Ascending aorta (tissue), 2 donors: ENCODE results near the gene SREK1IP1. TPM values are rescaled to one million over a fixed set of nuclear protein-coding genes. Genes with fewer than 3 reads are reported as not detected.

Source experiments
- DNase-seq, 2 donors: peaks; one replicate each; pipeline ENCODE4 v3.0.0-alpha.2; 2019; ENCODE audit warnings: low spot score in 2 of 2
- H3K27ac ChIP-seq, 2 donors: fragments of 200-600 bp; sonication (generic); one replicate each; pipeline ENCODE4 v1.5.1; 2016 to 2017; ENCODE audit warnings: mild to moderate bottlenecking in 1 of 2
- H3K27me3 ChIP-seq: fragments of 200-600 bp; sonication (generic); one replicate; pipeline ENCODE4 v1.5.1; 2017
- H3K36me3 ChIP-seq, 2 donors: fragments of 200-600 bp; sonication (generic); one replicate each; pipeline ENCODE4 v1.5.1; 2016
- H3K4me1 ChIP-seq, 2 donors: fragments of 200-600 bp; sonication (generic); one replicate each; pipeline ENCODE4 v1.5.1; 2016 to 2017; ENCODE audit warnings: mild to moderate bottlenecking in 1 of 2
- H3K4me3 ChIP-seq, 2 donors: fragments of 200-600 bp; sonication (generic); one replicate each; pipeline ENCODE4 v1.5.1; 2016 to 2017; ENCODE audit warnings: mild to moderate bottlenecking in 1 of 2
- H3K9me3 ChIP-seq, 2 donors: fragments of 200-600 bp; sonication (generic); one replicate each; pipeline ENCODE4 v1.5.1; 2016
- CTCF ChIP-seq, 3 experiments: fragments of 200-600 bp in 2 of 3; fragments of 450-650 bp in 1 of 3; sonication (generic) in 2 of 3; IDR thresholded peaks; one replicate each; pipeline ENCODE4 v1.5.1; 2016 to 2019; ENCODE audit warnings: antibody characterized with exemption in 3 of 3, mild to moderate bottlenecking in 1 of 3, moderate library complexity in 1 of 3
- intact Hi-C: fragments of 100-400 bp; cut with DNase I; formaldehyde crosslinking; loops from one replicate; pipeline ENCODE4 v1.15.1; 2023
- total RNA-seq: library from RNA; depleted of rRNA; stranded (reverse); fragments of >200 nt; gene quantifications from one replicate; pipeline ENCODE4 v1.1.0, GENCODE V29; 2016

Gene SREK1IP1
- total RNA-seq, result 7.9 TPM

GRCh38 chr5:64768358-64769312 lies at the start of gene SREK1IP1, which contains the start of gene CWC27:
Gene SREK1IP1, minus strand, starts transcription at chr5:64768691. Its CDS starts 174 bp downstream, at chr5:64768517.
Gene CWC27, plus strand, starts transcription at chr5:64768930. Its CDS starts 217 bp downstream, at chr5:64769147.
- intact Hi-C loops, result loop anchor here (10.0 kb wide), 1 partner anchor 264 kb away; the partner anchor contains the start of gene RGS7BP
- Histone ChIP-seq H3K27me3 (no peaks in the 10 kb centered on the region), H3K4me1 (peaks cover 7 to 27% of the 10 kb centered on the region in 2 donors), H3K27ac (peak within 1 kb of the TSS; percentile 75 to 85), H3K4me3 (peak within 1 kb of the TSS; percentile 63 to 84), H3K9me3 (no peaks in the 10 kb centered on the region), H3K36me3 (peaks cover 1 to 7% of the 10 kb centered on the region in 2 donors)
- DNase-seq, result peak; percentile 13 to 87
- TF ChIP-seq CTCF (IDR thresholded peaks at IDR 0.05), result no peak

GRCh38 chr5:64818245-64818644 lies 49.8 kb upstream of the SREK1IP1 start:
- H3K27me3 ChIP-seq, result no peaks in the 10 kb centered on the region
- no peaks in the 10 kb centered on the region for H3K36me3 ChIP-seq
- no peak overlapping the region for H3K4me3 ChIP-seq
- DNase-seq, result no peak
- H3K4me1 ChIP-seq, result no peaks in the 10 kb centered on the region
- no peak overlapping the region for H3K27ac ChIP-seq
- TF ChIP-seq CTCF (IDR thresholded peaks at IDR 0.05), result no peak
- no peaks in the 10 kb centered on the region for H3K9me3 ChIP-seq
- intact Hi-C loops, result no loop called here

- Histone ChIP-seq H3K27me3 (no peaks in the 10 kb centered on the region), H3K9me3 (no peaks in the 10 kb centered on the region), H3K4me1 (no peaks in the 10 kb centered on the region), H3K4me3 (no peak overlapping the region), H3K27ac (no peak overlapping the region), H3K36me3 (no peaks in the 10 kb centered on the region)
- no peak for DNase-seq
- no peak for TF ChIP-seq CTCF (IDR thresholded peaks at IDR 0.05)
- intact Hi-C loops, result no loop called here
Observed at GRCh38 chr5:64814073-64814472, 45.6 kb upstream of the SREK1IP1 start.

GRCh38 chr5:64811050-64811640 lies 42.7 kb upstream of the SREK1IP1 start:
- Histone ChIP-seq H3K27ac (no peak overlapping the region), H3K4me1 (no peaks in the 10 kb centered on the region), H3K27me3 (no peaks in the 10 kb centered on the region), H3K36me3 (no peaks in the 10 kb centered on the region), H3K9me3 (no peaks in the 10 kb centered on the region), H3K4me3 (no peak overlapping the region)
- intact Hi-C loops, result loop anchor here (2.0 kb wide), 1 partner anchor 672 kb away; no protein-coding TSS in a partner anchor
- TF ChIP-seq CTCF (IDR thresholded peaks at IDR 0.05), result peak; percentile 28 to 67 (median 43)
- DNase-seq, result no peak

GRCh38 chr5:64807520-64807919 lies 39.0 kb upstream of the SREK1IP1 start:
- H3K4me1 ChIP-seq, result no peaks in the 10 kb centered on the region
- DNase-seq, result no peak
- TF ChIP-seq CTCF (IDR thresholded peaks at IDR 0.05), result no peak
- intact Hi-C loops, result no loop called here
- no peak overlapping the region for H3K27ac ChIP-seq
- no peak overlapping the region for H3K4me3 ChIP-seq
- H3K27me3 ChIP-seq, result no peaks in the 10 kb centered on the region
- no peaks in the 10 kb centered on the region for H3K9me3 ChIP-seq
- H3K36me3 ChIP-seq, result peaks cover 0 to 7% of the 10 kb centered on the region in 2 donors
